ENCODE results near the gene DPP10.

GRCh38 chr2:115314119-115314518 is 871.7 kb downstream of the DPP10 start:
- TF ChIP-seq EZH2phosphoT487 (IDR thresholded peaks at IDR 0.05; ENCODE audit: borderline replicate concordance, low read length) = no peak
- no peak for TF ChIP-seq CTCF (conservative IDR thresholded peaks at IDR 0.05; ENCODE audit: low read depth, low read length)
- TF ChIP-seq EZH2 (IDR thresholded peaks at IDR 0.05; ENCODE audit: low read length, unreplicated experiment) = no peak

All from PC-3 (cell line).